ENCODE results near the gene TMBIM1. TPM values are rescaled to one million over a fixed set of nuclear protein-coding genes. Genes with fewer than 3 reads are reported as not detected.
"Not testable (repeated sequence)": the region's sequence is repeated elsewhere in the genome, so short reads cannot be mapped to it uniquely, and the experiment has no call there.

Gene TMBIM1
- total RNA-seq, 1 experiment from 2014 or later = 83.7 TPM

- in situ Hi-C loops (cut with HindIII; ENCODE audit: low sequenced_read_pairs) = no loop called here
- no peak for DNase-seq (ENCODE audit: low spot score)
These were observed 28.5 kb upstream of the TMBIM1 start for GRCh38 chr2:218320704-218321336.

- no peak for DNase-seq (ENCODE audit: low spot score)
- in situ Hi-C loops (cut with HindIII; ENCODE audit: low sequenced_read_pairs) = no loop called here
These were observed 27.6 kb upstream of the TMBIM1 start for GRCh38 chr2:218319813-218320365.

DNA sequence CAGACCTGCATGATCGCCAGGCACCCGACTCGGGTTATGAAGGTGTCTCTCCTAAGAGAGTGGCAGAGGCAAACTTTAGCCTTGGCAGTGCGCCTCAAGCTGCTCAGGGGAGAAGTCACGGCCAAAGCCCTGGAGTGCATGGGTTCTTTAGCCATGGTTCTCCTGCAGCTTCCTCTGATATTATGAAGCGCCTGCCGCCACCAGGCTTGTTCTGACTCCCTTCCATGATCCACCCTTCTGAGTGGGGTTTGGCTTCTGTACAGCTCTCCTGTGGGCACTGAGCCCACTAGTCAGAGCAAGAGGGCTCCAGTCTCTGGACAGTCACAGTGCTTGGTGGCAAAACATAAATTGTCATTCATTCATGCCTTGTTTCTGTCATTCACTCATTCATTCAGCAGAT, 25.9 kb upstream of the TMBIM1 start:
- DNase-seq (ENCODE audit: low spot score) = no peak
- in situ Hi-C loops (cut with HindIII; ENCODE audit: low sequenced_read_pairs) = no loop called here

DNA sequence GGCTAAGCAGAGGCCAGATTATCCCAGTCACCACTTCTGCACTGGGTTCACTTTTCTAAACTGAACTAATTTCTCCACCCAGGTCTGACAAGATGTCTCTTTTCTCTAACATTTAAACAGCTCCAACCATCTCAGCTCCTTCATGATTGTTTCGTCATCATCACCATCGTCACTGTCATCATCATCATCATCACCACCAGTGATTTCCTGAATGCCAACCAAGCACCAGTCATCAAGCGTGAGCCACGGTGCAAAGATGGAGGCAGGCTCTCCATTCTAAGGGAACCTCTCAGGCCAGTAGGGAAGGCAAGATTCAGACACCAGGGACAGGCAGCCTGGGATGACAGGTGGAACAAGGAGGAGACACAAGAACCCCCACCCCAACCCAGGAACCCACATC, 25.5 kb upstream of the TMBIM1 start:
- in situ Hi-C loops (cut with HindIII; ENCODE audit: low sequenced_read_pairs) = no loop called here
- no peak for DNase-seq (ENCODE audit: low spot score)

DNA sequence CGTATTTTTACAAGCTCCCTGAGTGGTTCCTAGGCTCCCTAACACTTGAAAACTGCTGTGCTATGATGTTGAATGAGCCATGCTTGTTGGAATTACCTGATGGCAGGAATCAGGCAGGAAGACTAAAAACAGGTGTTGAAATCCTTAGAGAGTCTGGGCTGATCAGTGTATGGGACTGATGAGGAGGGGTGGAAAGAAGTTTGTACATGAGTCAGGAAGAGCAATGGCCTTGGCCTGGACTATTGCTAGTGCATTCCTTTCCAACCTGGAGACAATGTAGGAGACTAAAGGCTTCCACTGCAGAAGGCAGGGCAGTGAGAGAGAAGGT, 25.0 kb upstream of the TMBIM1 start:
- DNase-seq (ENCODE audit: low spot score) = no peak
- in situ Hi-C loops (cut with HindIII; ENCODE audit: low sequenced_read_pairs) = no loop called here

DNA sequence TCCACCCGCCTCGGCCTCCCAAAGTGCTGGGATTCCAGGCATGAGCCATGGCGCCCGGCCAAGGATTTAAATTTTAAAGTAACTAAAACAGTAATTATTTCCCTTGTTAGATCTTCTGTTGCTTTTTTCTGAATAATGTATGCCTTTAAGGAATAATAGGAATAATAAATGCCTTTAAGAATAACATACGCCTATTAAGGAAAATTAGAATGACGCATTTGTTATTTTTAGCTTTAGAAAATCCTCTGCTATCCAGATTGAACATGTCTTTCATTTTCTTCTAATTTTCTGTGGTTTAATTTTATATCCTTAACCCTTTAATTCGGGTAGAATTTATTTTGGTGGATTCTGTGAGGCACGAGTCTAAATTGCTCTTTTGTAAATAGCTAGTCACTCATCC, 23.1 kb upstream of the TMBIM1 start:
- in situ Hi-C loops (cut with HindIII; ENCODE audit: low sequenced_read_pairs) = no loop called here
- DNase-seq (ENCODE audit: low spot score) = no peak

GRCh38 chr2:218314764-218315163, 22.5 kb upstream of the TMBIM1 start:
- in situ Hi-C loops (cut with HindIII; ENCODE audit: low sequenced_read_pairs); DNase-seq (ENCODE audit: low spot score): not testable (repeated sequence)

GRCh38 chr2:218313356-218313755, 21.1 kb upstream of the TMBIM1 start:
- in situ Hi-C loops (cut with HindIII; ENCODE audit: low sequenced_read_pairs) = no loop called here
- no peak for DNase-seq (ENCODE audit: low spot score)

DNA sequence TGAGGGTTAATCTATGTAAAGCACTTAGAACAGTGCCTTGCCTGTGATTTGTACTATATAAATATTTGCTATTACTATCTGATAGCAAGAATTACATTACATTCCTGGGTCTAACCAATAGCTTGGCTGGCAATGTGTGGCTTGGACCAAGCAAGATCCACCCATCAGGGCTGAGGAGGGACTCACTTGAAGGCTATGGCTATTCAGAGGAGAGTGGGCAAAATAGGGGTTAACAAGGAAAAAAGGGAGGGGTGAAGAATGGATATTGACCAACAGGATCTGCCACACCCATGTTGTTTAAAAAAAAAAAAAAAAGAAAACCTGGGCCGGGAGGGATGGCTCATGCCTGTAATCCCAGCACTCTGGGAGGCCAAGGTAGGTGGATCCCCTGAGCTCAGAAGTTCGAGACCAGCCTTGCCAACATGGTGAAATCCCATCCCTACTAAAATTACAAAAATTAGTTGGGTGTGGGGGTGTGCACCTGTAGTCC, 20.0 kb upstream of the TMBIM1 start:
- in situ Hi-C loops (cut with HindIII; ENCODE audit: low sequenced_read_pairs) = no loop called here
- no peak for DNase-seq (ENCODE audit: low spot score)

DNA sequence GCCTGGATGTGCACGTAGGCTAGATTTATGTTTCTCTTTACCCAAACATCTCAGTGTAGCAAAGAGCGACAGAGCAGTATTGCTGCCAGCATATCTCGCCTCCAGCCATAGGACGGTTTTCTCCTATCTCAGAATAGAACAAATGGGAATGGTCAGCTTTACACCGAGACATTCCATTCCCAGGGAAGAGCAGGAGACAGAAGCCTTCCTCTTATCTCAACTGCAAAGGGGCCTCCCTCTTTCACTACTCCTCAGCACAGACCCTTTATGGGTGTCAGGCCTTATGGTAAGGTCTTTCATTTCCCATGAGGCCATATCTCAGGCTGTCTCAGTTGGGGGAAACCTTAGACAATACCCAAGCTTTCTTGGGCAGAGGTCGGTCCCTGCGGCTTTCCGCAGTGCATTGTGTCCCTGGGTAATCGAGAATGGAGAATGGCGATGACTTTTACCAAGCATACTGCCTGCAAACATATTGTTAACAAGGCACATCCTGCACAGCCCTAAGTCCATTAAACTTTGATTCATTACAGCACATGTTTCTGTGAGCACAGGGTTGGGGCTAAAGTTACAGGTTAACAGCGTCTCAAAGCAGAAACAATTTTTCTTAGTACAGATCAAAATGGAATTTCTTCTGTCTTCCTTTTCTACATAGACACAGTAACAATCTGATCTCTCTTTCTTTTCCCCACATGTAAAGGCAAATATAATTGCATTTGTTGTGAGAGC, 19.4 kb upstream of the TMBIM1 start:
- in situ Hi-C loops (cut with HindIII; ENCODE audit: low sequenced_read_pairs); DNase-seq (ENCODE audit: low spot score): not testable (repeated sequence)

GRCh38 chr2:218310853-218311540, 18.7 kb upstream of the TMBIM1 start:
- no peak for DNase-seq (ENCODE audit: low spot score)
- in situ Hi-C loops (cut with HindIII; ENCODE audit: low sequenced_read_pairs) = no loop called here

GRCh38 chr2:218307415-218308090, 15.2 kb upstream of the TMBIM1 start:
- no peak for DNase-seq (ENCODE audit: low spot score)
- in situ Hi-C loops (cut with HindIII; ENCODE audit: low sequenced_read_pairs) = no loop called here

GRCh38 chr2:218306184-218306920, 14.0 kb upstream of the TMBIM1 start:
- in situ Hi-C loops (cut with HindIII; ENCODE audit: low sequenced_read_pairs) = no loop called here

DNA sequence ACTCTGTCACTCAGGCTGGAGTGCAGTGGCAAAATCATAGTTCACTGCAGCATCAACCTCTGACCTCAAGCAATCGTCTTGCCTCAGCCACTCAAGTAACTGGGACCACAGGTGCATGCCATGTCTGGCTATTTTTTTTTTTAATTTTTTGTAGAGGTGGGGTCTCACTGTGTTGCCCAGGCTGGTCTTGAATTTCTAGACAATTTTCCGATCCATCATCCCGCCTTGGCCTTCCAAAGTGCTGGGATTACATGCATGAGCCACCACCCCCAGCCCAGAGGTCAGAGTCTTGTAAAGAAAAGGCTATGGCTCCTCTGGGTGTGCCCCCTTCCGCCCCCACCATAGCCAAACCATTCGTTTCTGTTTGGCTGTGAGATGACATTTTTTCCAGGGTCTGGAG, 13.1 kb upstream of the TMBIM1 start:
- in situ Hi-C loops (cut with HindIII; ENCODE audit: low sequenced_read_pairs) = no loop called here
- no peak for DNase-seq (ENCODE audit: low spot score)

More at GRCh38 chr2:218306184-218306920, 14.0 kb upstream of the TMBIM1 start:
- DNase-seq (ENCODE audit: low spot score) = no peak

DNA sequence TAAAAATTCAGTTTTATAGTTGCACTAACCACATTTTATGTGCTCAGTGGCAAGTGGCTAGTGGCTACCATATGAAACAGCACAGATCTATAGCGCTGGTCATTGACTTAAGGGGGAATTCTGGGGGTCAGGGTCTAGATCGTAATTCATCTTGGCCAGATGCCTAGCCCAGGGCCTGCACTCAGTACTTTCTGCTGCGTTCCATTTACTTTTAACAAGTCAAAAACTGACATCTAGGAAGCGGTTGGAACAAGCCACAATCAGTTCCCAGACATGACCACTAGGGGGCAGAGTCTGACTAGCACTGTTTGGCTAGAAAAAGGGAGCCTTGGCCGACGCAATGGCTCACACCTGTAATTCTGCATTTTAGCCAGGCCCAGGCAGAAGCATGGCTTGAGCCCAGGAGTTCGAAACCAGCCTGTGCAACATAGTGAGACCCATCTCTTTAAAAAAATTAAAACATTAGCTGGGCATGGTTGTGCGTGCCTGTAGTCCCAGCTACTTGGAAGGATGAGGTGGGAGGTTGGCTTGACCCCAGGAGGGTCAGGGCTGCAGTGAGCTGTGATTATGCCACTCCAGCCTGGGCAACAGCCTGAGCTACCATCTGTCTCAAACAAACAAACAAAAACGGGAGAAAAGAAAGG, 9.0 kb upstream of the TMBIM1 start:
- in situ Hi-C loops (cut with HindIII; ENCODE audit: low sequenced_read_pairs) = no loop called here
- DNase-seq (ENCODE audit: low spot score) = peak; percentile 85

GRCh38 chr2:218300141-218300540, 7.8 kb upstream of the TMBIM1 start:
- in situ Hi-C loops (cut with HindIII; ENCODE audit: low sequenced_read_pairs) = no loop called here
- no peak for DNase-seq (ENCODE audit: low spot score)

GRCh38 chr2:218298314-218298875, 6.1 kb upstream of the TMBIM1 start:
- in situ Hi-C loops (cut with HindIII; ENCODE audit: low sequenced_read_pairs) = no loop called here
- DNase-seq (ENCODE audit: low spot score) = no peak

DNA sequence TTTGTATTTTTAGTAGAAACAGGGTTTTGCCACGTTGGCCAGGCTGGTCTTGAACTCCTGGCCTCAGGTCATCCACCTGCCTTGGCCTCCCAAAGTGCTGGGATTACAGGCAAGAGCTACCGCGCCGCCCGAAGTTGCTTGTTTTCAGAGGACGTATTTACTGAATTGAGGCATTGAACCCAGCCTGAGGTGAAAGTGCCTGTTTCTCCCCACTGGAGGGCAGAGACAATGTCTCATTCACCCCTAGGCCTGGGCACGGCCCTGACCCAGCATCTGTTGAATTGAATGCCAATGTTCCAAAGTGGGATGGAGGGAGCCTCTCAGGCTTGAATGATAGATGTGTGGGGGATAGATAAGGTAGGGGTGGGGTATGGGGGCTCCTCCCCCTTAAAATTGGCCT, 4.5 kb upstream of the TMBIM1 start:
- DNase-seq (ENCODE audit: low spot score) = no peak
- in situ Hi-C loops (cut with HindIII; ENCODE audit: low sequenced_read_pairs) = no loop called here
